Activated CD8-positive, alpha-beta memory T cell treated with anti-CD3 and anti-CD28 coated beads for 48 hours (primary cell): ENCODE results near the gene EIPR1.

Source experiments
- DNase-seq, 3 experiments: peaks; one replicate each; pipeline ENCODE4 v3.0.0-alpha.2; 2020; ENCODE audit warnings: low read depth in 2 of 3, low spot score in 2 of 3

The EIPR1 gene

DNA sequence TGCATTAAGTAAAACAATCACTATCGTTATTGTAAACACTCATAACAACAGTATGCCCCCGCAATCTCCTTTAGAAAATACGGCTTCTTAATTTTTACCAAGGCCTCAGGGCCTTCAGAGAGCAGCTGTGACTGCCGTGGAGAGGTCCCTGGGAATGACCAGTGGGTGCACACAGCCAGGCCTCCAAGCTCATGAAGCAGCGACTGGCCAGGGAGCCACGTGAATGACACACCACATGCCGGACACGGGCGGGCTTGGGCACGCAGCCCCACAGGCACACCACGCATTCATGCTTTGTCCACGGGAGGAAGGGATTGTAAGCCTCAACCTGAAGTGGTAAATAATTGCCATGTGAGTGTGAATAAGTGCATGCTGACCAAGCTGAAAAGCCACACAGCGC lies 121.0 kb downstream of the EIPR1 start:
- DNase-seq: no peak

- no peak for DNase-seq
Measured at GRCh38 chr2:3256157-3256556, 121.5 kb downstream of the EIPR1 start.

GRCh38 chr2:3254442-3254941 lies 123.1 kb downstream of the EIPR1 start:
- no peak for DNase-seq

- DNase-seq: no peak
Measured at GRCh38 chr2:3253913-3254441, 123.6 kb downstream of the EIPR1 start.

GRCh38 chr2:3251946-3252345 lies 125.7 kb downstream of the EIPR1 start:
- no peak for DNase-seq

- DNase-seq: no peak
Measured at GRCh38 chr2:3249476-3249962, 128.1 kb downstream of the EIPR1 start.

GRCh38 chr2:3248754-3249475 lies 128.7 kb downstream of the EIPR1 start:
- no peak for DNase-seq

GRCh38 chr2:3246928-3247714 lies 130.5 kb downstream of the EIPR1 start:
- DNase-seq: no peak

- DNase-seq: no peak
Measured at GRCh38 chr2:3246406-3246805, 131.2 kb downstream of the EIPR1 start.

GRCh38 chr2:3244486-3244885 lies 133.1 kb downstream of the EIPR1 start:
- no peak for DNase-seq

GRCh38 chr2:3243804-3244203 lies 133.8 kb downstream of the EIPR1 start:
- no peak for DNase-seq

- no peak for DNase-seq
Measured at GRCh38 chr2:3242747-3243369, 134.8 kb downstream of the EIPR1 start.

DNA sequence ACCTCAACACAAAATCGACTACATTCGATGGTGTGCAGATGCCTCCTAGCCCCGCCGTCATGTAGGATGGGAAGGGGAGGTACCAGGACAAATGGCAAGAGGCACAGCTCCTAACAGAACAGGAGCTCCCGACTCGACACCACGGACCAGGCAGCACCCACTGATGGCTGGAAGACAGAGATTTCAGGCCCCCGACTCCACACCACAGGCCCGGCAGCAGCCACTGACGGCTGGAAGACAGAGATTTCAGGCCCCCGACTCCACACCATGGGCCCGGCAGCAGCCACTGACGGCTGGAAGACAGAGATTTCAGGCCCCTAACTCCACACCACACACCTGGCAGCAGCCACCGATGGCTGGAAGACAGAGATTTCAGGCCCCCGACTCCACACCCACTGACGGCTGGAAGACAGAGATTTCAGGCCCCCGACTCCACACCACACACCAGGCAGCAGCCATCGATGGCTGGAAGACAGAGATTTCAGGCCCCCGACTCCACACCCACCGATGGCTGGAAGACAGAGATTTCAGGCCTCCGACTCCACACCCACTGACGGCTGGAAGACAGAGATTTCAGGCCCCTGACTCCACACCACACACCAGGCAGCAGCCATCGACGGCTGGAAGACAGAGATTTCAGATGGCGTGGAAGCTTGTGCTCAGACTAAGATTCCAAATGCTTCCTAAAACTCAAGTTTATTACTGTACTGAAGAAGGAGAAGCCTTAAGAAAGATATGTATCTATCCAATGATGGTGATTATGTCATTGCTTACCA lies 135.5 kb downstream of the EIPR1 start:
- DNase-seq: no peak

GRCh38 chr2:3238951-3239841 lies 138.4 kb downstream of the EIPR1 start:
- no peak for DNase-seq

GRCh38 chr2:3236300-3237045 lies 141.1 kb downstream of the EIPR1 start:
- DNase-seq: no peak

DNA sequence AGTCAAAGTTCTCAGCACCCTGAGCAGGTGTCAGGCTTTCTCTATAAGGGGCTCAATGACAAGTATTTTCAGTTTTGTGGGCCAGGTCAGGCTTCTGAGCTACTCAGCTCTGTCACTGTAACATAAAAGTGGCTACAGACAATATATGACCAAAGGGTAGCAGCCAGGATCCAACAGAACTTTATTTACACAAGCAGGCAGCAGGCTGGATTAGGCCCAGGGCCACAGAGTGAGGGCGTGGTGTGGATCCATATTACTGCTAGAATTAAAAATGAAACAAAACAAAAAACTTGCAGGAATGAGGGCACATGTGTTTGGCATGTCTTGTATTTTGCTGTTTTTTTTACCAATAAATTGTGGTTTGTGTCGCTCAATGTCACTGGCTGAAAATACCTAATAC lies 143.7 kb downstream of the EIPR1 start:
- DNase-seq: no peak

DNA sequence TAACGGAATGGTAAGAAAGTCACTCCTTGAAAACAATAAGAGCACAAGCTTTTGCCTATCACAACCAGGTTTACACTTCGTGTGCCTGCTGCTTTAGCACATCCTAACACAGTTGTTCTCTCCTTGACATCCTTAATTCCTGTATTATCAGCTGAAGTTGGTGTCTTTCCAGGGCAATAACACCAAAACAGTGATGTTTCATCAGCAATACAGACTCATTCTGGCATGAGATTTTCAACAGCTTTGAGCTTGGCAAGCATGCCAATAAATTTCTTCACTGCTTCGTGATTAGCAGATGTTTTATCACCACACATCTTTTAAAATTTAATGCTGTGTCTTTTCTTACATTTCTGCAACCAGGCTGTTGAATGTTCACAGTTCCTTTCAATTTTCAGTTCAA lies 148.4 kb downstream of the EIPR1 start:
- DNase-seq: no peak

DNA sequence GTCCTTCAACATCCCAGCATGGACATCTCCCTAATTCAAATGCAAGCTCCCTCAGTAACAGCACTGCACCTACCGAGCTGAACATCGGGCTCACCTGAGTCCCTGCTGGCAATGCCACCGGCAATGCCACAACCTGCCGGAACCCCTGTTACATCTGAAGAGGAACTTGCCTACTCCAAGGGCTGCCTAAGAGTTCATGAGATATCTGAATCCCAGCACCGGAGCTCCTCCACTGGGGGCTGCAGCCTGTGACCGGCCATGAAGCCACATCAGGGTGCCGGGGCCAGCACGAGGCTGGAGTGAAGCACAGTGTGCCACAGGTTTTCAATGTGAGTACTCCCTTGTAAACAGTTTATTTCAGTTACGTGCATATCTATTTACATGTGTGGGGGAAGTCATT lies 152.9 kb downstream of the EIPR1 start:
- DNase-seq: no peak
